ENCODE data around the gene ZNF414. TPM values are rescaled to one million over a fixed set of nuclear protein-coding genes. Genes with fewer than 3 reads are reported as not detected.
A peak's percentile ranks its signal among the peaks of the same experiment; 100 is the strongest.

The ZNF414 gene
- total RNA-seq, 4 donors from 2014 or later = 10.4 to 43.7 (median 18.0) TPM

DNA sequence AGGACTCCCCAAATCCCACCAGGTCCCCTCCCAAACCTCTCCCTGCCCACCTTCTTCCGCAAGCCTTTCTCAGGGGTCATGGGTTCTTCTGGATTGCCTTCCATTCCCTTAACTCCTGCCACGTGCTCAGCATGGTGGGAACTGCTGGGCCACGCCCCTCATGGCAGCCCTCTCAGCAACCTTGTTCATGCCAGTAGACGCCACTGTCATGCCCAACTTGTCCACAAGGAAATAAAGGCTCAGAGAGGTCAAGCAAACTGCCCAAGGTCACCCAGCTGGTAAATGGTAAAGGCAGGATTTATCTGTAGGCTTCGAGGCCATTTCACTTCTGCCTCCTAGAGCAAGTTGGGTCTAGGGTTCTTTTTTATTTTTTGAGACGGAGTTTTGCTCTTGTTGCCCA is 22.4 kb downstream of the ZNF414 start:
- Histone ChIP-seq H3K36me3 (peaks cover 26% of the 10 kb centered on the region), H3K9me3 (no peaks in the 10 kb centered on the region), H3K4me1 (peaks cover 41% of the 10 kb centered on the region), H3K27ac (no peak overlapping the region), H3K4me3 (no peak overlapping the region), H3K27me3 (no peaks in the 10 kb centered on the region)
- DNase-seq (ENCODE audit: low spot score in 2 of 2) = no peak
- 88% methylated on average over 6 of the region's 6 CpGs for WGBS
- TF ChIP-seq, protein P1, sequence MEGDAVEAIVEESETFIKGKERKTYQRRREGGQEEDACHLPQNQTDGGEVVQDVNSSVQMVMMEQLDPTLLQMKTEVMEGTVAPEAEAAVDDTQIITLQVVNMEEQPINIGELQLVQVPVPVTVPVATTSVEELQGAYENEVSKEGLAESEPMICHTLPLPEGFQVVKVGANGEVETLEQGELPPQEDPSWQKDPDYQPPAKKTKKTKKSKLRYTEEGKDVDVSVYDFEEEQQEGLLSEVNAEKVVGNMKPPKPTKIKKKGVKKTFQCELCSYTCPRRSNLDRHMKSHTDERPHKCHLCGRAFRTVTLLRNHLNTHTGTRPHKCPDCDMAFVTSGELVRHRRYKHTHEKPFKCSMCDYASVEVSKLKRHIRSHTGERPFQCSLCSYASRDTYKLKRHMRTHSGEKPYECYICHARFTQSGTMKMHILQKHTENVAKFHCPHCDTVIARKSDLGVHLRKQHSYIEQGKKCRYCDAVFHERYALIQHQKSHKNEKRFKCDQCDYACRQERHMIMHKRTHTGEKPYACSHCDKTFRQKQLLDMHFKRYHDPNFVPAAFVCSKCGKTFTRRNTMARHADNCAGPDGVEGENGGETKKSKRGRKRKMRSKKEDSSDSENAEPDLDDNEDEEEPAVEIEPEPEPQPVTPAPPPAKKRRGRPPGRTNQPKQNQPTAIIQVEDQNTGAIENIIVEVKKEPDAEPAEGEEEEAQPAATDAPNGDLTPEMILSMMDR (IDR thresholded peaks at IDR 0.05) = no peak
- no peak for TF ChIP-seq POLR2A (IDR thresholded peaks at IDR 0.05)
- TF ChIP-seq POLR2AphosphoS5 (IDR thresholded peaks at IDR 0.05) = no peak
- TF ChIP-seq EP300 (IDR thresholded peaks at IDR 0.05) = no peak

DNA sequence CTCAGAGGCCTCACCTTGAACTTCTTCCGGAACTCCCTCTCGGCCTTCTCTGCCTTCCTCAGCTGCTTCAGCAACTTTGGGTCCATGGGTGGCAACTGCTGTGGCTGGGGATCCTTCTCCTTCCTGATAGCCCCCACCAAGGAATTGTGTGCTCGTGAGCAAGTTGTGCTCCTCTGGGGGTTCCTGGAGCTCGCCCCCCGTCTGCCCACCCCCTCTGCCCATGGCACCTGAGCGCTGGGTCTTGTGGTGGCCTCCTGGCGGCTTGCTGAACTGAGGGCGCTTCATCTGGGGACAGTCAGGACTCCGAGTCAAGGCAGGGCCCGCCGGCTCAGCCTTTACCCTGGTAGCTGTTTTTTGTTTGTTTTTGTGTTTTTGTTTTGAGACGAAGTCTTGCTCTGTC is 23.1 kb downstream of the ZNF414 start:
- no peak for DNase-seq (ENCODE audit: low spot score in 2 of 2)
- Histone ChIP-seq H3K27me3 (no peaks in the 10 kb centered on the region), H3K27ac (no peak overlapping the region), H3K36me3 (peaks cover 33% of the 10 kb centered on the region), H3K4me3 (no peak overlapping the region), H3K9me3 (no peaks in the 10 kb centered on the region), H3K4me1 (peaks cover 40% of the 10 kb centered on the region)
- WGBS = 91% methylated on average over 12 of the region's 12 CpGs
- TF ChIP-seq POLR2A (IDR thresholded peaks at IDR 0.05) (no peak), POLR2AphosphoS5 (IDR thresholded peaks at IDR 0.05) (no peak), EP300 (IDR thresholded peaks at IDR 0.05) (no peak)
- TF ChIP-seq, protein P1 (IDR thresholded peaks at IDR 0.05) = no peak

DNA sequence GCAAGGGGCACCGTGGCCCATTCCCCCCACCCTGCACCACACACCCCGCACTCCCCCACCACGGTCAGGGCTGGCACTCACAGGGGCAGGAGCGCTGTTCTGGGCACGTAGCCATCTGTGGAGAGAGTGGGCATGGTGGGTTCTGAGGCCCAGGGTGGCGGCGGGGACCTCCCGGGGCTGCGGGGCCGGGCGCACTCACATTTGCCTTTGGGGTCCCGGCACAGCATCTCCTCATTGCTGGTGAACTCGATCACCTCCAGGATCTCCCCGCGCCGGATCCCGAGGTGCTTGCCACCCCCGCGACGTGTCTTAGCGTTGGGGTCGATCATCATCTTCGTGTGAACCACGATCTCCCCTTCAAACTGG is 23.6 kb downstream of the ZNF414 start:
- DNase-seq (ENCODE audit: low spot score in 2 of 2) = no peak
- H3K4me3 ChIP-seq = peak overlapping the region; percentile 30
- TF ChIP-seq POLR2A (IDR thresholded peaks at IDR 0.05) (no peak), EP300 (IDR thresholded peaks at IDR 0.05) (no peak), POLR2AphosphoS5 (IDR thresholded peaks at IDR 0.05) (no peak)
- TF ChIP-seq, protein P1 (IDR thresholded peaks at IDR 0.05) = no peak
- H3K36me3 ChIP-seq = peaks cover 38% of the 10 kb centered on the region
- no peaks in the 10 kb centered on the region for H3K9me3 ChIP-seq
- no peaks in the 10 kb centered on the region for H3K27me3 ChIP-seq
- H3K27ac ChIP-seq = peak overlapping the region; percentile 66
- 76% methylated on average over 7 of the region's 24 CpGs for WGBS
- H3K4me1 ChIP-seq = peaks cover 39% of the 10 kb centered on the region

DNA sequence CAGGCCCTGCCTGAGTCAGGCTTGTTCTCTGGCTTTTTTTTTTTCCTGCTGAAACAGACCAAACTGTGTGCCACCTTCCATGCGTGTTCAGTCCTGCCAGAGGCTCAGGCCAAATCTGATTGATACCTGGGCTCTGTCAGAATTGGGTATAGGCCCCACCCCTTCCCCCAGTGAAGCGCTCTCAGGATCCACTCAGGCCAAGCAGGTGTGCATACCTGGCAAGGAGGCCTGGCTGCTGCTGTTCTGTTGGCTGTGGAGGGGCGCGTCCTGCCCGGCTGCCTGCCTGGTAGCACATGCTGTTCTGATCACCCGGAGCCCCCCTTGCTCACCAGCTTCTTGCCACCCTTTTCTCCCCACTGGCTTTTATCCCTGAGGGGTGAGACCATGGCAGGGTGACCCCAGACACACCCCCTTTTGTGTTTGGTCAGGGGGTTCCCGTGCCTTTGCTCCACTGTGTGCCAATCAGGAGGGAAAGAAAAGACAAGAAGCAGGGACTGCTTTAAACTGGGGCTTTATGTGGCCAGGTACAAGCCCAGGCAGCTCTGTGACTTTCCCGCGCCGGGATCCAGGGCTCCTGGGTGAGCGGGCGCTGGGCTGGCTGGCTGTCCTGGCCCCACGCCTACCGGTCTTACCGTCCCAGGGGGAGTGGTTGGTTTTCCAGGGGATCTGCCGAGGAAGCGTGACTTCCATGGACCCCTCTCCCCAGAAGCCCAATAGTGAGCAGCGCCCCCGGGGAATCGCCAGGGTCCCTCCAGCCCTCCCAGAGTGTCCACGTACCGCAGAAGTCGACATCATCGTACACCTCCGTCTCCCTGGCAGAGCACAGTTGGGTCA is 24.2 kb downstream of the ZNF414 start:
- no peaks in the 10 kb centered on the region for H3K9me3 ChIP-seq
- TF ChIP-seq POLR2A (IDR thresholded peaks at IDR 0.05) = no peak
- TF ChIP-seq, protein P1 (IDR thresholded peaks at IDR 0.05) = no peak
- TF ChIP-seq POLR2AphosphoS5 (IDR thresholded peaks at IDR 0.05) = no peak
- TF ChIP-seq EP300 (IDR thresholded peaks at IDR 0.05) = no peak
- H3K4me3 ChIP-seq = peak overlapping the region; percentile 30
- H3K27me3 ChIP-seq = no peaks in the 10 kb centered on the region
- WGBS = 58% methylated on average over 12 of the region's 25 CpGs
- peaks cover 37% of the 10 kb centered on the region for H3K4me1 ChIP-seq
- H3K36me3 ChIP-seq = peaks cover 44% of the 10 kb centered on the region
- H3K27ac ChIP-seq = peak overlapping the region; percentile 68
- no peak for DNase-seq (ENCODE audit: low spot score in 2 of 2)

DNA sequence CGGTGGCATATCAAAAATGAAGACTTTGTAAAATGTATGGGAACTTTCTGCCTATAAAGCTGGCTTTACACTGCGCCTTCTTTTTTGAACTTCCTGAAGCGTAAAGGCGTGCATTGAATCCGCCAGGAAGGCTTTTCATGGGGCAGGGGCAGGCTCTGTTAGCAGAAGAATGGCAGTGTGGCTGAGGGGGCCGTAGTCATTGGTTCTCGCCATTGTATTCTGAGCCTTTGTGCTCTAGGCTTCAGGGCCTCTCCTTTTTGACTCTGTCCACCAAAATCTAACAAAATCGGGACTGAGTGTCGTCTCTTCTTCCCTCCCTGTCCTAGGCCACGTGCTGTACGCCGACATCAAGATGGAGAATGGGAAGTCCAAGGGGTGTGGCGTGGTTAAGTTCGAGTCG is 25.6 kb downstream of the ZNF414 start:
- DNase-seq (ENCODE audit: low spot score in 2 of 2) = no peak
- no peaks in the 10 kb centered on the region for H3K27me3 ChIP-seq
- TF ChIP-seq POLR2AphosphoS5 (IDR thresholded peaks at IDR 0.05) = no peak
- TF ChIP-seq, protein P1 (IDR thresholded peaks at IDR 0.05) = no peak
- TF ChIP-seq EP300 (IDR thresholded peaks at IDR 0.05) = no peak
- TF ChIP-seq POLR2A (IDR thresholded peaks at IDR 0.05) = no peak
- no peak overlapping the region for H3K27ac ChIP-seq
- H3K36me3 ChIP-seq = peaks cover 52% of the 10 kb centered on the region
- H3K9me3 ChIP-seq = no peaks in the 10 kb centered on the region
- 78% methylated on average over 15 of the region's 15 CpGs for WGBS
- H3K4me3 ChIP-seq = no peak overlapping the region
- peaks cover 31% of the 10 kb centered on the region for H3K4me1 ChIP-seq

Data from suprapubic skin (tissue), 4 donors.